ENCODE measurements around the gene SLC38A3. TPM values are rescaled to one million over a fixed set of nuclear protein-coding genes. Genes with fewer than 3 reads are reported as not detected.

The SLC38A3 gene
- total RNA-seq, 2 donors from 2014 or later = not detected

DNA sequence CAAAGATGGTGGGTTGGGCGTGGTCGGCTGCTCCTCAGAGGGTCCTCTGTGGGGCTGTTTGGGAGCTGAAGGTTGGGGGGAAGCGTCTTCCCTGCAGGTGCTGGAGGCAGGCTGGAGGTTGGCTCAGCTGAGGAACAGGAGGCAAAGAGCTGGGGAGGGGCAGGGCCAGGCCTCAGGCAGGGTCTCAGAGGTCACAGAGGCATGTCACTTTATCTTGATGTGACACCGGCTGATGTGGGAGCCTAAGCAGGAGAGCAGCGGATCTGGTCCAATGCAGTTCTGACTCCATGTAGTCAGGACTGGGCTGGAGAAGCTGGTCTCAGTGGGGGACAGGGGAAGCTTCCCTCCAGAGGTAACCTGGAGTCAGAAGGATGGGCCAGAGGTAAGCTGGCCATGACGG, 21.3 kb upstream of the SLC38A3 start:
- no peak for DNase-seq (ENCODE audit: low spot score in 2 of 2)
- no peak for ATAC-seq
- Mint-ChIP-seq H3K9me3 (no peaks in the 10 kb centered on the region), H3K27ac (no peak overlapping the region), H3K36me3 (no peaks in the 10 kb centered on the region)

DNA sequence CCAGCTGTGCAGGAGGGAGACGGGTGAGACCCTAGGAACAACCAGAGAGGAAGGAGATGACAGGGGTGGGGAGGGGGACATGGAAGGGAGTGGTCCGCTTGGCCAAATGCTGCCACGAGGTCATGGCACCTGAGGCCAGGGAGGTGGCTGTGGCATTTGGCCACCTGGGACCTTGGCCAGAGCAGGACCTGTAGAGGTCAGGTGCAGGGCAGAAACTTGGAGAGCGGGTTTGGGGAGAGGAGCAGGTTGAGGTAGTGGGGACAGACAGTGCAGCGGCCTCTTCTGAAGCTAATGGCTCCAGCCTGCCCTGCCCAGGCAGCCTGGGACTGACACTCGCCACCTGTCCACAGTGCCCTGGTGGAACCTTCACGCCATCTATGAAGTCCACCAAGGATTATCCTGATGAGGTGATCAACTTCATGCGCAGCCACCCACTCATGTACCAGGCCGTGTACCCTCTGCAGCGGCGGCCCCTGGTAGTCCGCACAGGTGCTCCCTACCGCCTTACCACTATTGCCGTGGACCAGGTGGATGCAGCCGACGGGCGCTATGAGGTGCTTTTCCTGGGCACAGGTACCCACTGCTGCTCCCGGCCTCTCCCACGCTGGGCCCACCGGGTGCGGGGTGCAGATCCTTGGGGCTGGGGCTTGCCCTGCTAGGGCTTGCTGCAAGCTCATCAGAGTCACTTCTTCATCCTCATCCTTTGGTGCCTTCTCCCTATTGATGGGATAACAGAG, 20.7 kb upstream of the SLC38A3 start:
- no peak for ATAC-seq
- DNase-seq (ENCODE audit: low spot score in 2 of 2) = no peak
- no peaks in the 10 kb centered on the region for H3K36me3 Mint-ChIP-seq
- no peaks in the 10 kb centered on the region for H3K9me3 Mint-ChIP-seq
- no peak overlapping the region for H3K27ac Mint-ChIP-seq

- Mint-ChIP-seq H3K36me3 (no peaks in the 10 kb centered on the region), H3K27ac (no peak overlapping the region), H3K9me3 (no peaks in the 10 kb centered on the region)
- ATAC-seq (no peak), DNase-seq (ENCODE audit: low spot score in 2 of 2) (no peak)
Measured at GRCh38 chr3:50185230-50185629, 19.8 kb upstream of the SLC38A3 start.

DNA sequence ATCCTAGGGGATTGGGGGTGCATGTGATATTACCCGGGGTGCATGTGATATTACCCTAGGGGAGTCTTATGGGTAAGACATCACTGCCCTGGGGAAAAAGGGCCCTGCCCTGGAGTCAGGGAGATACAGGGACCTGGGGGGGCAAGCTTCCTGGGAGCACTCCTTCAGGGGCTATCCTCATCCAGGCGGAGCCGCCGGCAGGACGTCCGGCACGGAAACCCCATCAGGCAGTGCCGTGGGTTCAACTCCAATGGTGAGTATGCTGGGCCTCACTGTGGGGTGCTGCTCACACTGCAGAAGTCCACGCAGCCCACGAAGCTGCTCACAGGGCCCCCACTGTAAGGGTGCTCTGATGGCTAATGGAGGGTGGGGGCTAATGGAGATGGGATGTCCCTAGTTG, 19.0 kb upstream of the SLC38A3 start:
- Mint-ChIP-seq H3K9me3 (no peaks in the 10 kb centered on the region), H3K36me3 (no peaks in the 10 kb centered on the region), H3K27ac (no peak overlapping the region)
- no peak for ATAC-seq
- DNase-seq (ENCODE audit: low spot score in 2 of 2) = no peak

DNA sequence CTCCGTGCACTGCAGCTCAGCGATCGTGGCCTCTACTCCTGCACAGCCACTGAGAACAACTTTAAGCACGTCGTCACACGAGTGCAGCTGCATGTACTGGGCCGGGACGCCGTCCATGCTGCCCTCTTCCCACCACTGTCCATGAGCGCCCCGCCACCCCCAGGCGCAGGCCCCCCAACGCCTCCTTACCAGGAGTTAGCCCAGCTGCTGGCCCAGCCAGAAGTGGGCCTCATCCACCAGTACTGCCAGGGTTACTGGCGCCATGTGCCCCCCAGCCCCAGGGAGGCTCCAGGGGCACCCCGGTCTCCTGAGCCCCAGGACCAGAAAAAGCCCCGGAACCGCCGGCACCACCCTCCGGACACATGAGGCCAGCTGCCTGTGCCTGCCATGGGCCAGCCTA, 17.3 kb upstream of the SLC38A3 start:
- ATAC-seq = no peak
- no peaks in the 10 kb centered on the region for H3K36me3 Mint-ChIP-seq

DNA sequence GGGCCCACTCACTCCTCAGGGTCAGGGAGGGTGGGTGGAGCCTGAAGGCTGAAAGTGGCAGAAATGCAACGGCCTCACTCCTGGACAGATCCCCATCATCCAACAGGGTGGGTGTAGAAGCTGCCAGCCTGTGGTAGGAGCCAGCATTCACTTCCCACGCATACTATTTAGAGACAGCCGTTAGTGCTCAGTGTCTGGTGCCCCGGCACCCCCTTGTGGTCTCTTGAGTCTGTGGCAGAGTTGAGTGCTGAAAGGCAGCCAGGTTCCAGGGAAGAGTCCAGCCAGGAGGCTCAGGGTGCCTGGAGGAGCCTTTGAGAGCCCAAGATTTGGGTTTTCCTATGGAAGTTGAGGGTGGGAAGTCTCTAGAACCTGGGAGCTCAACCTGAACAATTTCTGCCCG, 15.8 kb upstream of the SLC38A3 start:
- Mint-ChIP-seq H3K9me3 (no peaks in the 10 kb centered on the region), H3K36me3 (no peaks in the 10 kb centered on the region), H3K27ac (no peak overlapping the region)
- DNase-seq (ENCODE audit: low spot score in 2 of 2) (peak in 1 of 2 donors; percentile 41), ATAC-seq (peak; percentile 48 to 63)

More for the DNA sequence above, 17.3 kb upstream of the SLC38A3 start:
- H3K27ac Mint-ChIP-seq = no peak overlapping the region
- DNase-seq (ENCODE audit: low spot score in 2 of 2) = no peak
- no peaks in the 10 kb centered on the region for H3K9me3 Mint-ChIP-seq

DNA sequence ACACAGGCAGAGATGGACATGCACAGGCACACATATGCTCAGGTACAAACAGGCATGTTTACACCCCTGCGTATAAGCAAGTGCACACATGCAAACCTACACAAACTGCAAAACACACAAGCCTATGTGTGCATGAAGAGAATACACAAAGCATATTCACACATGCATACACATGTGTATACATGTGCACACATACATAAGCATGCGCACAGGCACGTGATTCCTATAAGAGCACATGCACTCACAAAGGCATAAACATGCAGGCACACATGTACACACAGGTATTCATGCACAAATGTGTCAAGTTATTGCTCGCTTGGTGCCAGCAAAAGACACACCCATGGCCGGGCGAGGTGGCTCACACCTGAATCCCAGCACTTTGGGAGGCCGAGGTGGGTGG, 15.1 kb upstream of the SLC38A3 start:
- H3K9me3 Mint-ChIP-seq = no peaks in the 10 kb centered on the region
- DNase-seq (ENCODE audit: low spot score in 2 of 2) (no peak), ATAC-seq (no peak)
- no peak overlapping the region for H3K27ac Mint-ChIP-seq
- H3K36me3 Mint-ChIP-seq = no peaks in the 10 kb centered on the region

GRCh38 chr3:50190936-50191660, 14.0 kb upstream of the SLC38A3 start, which contains the start of gene GNAT1:
Gene GNAT1 (plus strand): TSS chr3:50191610. CDS start chr3:50191726, 116 bp downstream.
- H3K9me3 Mint-ChIP-seq = no peaks in the 10 kb centered on the region
- no peak within 1 kb of the TSS for H3K27ac Mint-ChIP-seq
- DNase-seq (ENCODE audit: low spot score in 2 of 2) (no peak), ATAC-seq (no peak)
- H3K36me3 Mint-ChIP-seq = no peaks in the 10 kb centered on the region

DNA sequence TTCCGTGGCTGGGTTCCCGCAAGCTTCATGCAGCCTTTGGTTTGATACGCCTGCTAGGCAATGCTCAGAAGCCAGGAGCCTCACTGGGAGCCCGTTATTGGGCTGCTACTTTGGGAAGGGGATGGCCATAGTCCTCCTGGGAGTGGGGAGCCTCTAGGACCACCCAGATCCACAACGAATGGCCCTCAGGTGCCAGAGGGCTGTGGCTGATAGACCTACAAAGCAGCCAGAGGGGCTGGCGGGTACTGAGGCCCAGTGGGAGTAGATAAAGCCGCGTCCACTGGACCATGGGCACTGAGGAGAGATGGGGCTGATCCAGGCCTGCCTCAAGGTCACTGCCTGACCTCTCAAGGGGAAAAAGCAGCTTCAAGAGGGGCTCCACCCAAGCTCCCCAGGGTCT, 12.9 kb upstream of the SLC38A3 start:
- Mint-ChIP-seq H3K36me3 (no peaks in the 10 kb centered on the region), H3K27ac (no peak overlapping the region), H3K9me3 (no peaks in the 10 kb centered on the region)
- no peak for ATAC-seq
- DNase-seq (ENCODE audit: low spot score in 2 of 2) = no peak

DNA sequence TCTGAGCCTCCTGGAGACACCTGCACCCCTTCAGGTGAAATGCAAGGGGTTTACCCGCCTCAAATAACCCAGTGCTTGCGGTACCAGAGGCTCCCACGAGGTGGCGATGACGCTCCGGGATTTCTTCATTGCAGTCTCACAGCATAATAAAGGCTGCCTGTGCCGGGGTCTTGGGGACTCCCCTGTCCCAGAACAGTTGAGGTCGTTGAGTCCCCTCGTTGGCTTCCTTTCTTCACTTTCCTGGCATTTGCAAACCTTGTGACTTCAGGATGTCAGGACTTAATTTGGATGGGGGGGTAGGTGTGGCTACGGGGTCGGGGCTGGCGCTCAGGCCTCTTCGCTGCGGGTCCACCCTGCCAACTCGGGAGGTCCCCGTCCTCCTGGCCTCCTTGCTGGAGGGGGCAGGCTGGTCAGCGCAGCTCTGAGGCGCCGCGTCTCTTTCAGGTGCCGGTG, 12.4 kb upstream of the SLC38A3 start:
- no peaks in the 10 kb centered on the region for H3K36me3 Mint-ChIP-seq
- DNase-seq (ENCODE audit: low spot score in 2 of 2) (peak; percentile 67 to 96), ATAC-seq (peak; percentile 56 to 65)
- no peaks in the 10 kb centered on the region for H3K9me3 Mint-ChIP-seq
- no peak overlapping the region for H3K27ac Mint-ChIP-seq

DNA sequence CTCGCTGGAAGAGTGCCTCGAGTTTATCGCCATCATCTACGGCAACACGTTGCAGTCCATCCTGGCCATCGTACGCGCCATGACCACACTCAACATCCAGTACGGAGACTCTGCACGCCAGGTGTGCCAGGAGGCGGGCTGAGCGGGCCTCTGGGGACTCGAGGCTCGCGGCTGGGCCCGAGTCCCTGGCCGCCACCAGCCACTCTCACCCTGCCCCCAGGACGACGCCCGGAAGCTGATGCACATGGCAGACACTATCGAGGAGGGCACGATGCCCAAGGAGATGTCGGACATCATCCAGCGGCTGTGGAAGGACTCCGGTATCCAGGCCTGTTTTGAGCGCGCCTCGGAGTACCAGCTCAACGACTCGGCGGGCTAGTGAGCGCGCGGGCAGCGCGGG, 11.8 kb upstream of the SLC38A3 start:
- ATAC-seq (no peak), DNase-seq (ENCODE audit: low spot score in 2 of 2) (no peak)
- Mint-ChIP-seq H3K9me3 (no peaks in the 10 kb centered on the region), H3K27ac (no peak overlapping the region), H3K36me3 (no peaks in the 10 kb centered on the region)

GRCh38 chr3:50193746-50194127, 11.3 kb upstream of the SLC38A3 start:
- ATAC-seq = no peak
- Mint-ChIP-seq H3K36me3 (no peaks in the 10 kb centered on the region), H3K27ac (no peak overlapping the region), H3K9me3 (no peaks in the 10 kb centered on the region)
- DNase-seq (ENCODE audit: low spot score in 2 of 2) = no peak

- no peaks in the 10 kb centered on the region for H3K36me3 Mint-ChIP-seq
- DNase-seq (ENCODE audit: low spot score in 2 of 2) (peak; percentile 69 to 85), ATAC-seq (peak; percentile 79 to 82)
- no peaks in the 10 kb centered on the region for H3K9me3 Mint-ChIP-seq
- no peak overlapping the region for H3K27ac Mint-ChIP-seq
Measured at GRCh38 chr3:50194128-50194902, 10.8 kb upstream of the SLC38A3 start.

DNA sequence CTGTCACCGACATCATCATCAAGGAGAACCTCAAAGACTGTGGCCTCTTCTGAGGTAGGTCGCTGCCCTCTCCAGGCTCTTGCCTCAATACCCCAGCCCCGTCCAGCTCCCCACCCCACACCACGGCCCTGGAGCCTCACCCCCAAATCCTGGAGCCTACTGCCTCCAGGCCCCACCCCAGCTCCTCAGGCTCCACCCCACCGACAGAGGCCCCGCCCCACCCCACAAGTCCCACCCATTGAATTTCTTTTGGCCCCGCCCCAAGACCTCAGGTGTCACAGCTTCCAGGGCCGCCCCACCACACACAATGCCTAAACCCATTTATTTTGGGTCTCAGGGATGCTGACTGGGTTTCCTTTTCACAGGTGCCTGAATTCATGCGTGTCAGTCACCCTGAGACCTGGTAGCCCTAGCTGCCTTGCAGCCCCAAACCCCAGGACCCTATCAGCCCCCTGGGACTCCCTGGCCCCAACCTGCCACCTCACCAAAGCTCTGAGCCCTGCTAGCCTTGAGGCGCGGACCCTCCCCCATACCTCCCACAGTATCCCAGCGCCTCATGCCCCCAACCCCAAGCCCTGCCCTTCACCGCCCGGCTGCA, 10.1 kb upstream of the SLC38A3 start:
- Mint-ChIP-seq H3K36me3 (no peaks in the 10 kb centered on the region), H3K9me3 (no peaks in the 10 kb centered on the region), H3K27ac (no peak overlapping the region)
- no peak for DNase-seq (ENCODE audit: low spot score in 2 of 2)
- ATAC-seq = peak; percentile 35 to 65

GRCh38 chr3:50195501-50196252, 9.4 kb upstream of the SLC38A3 start:
- no peaks in the 10 kb centered on the region for H3K36me3 Mint-ChIP-seq
- ATAC-seq (no peak), DNase-seq (ENCODE audit: low spot score in 2 of 2) (no peak)
- H3K27ac Mint-ChIP-seq = no peak overlapping the region
- no peaks in the 10 kb centered on the region for H3K9me3 Mint-ChIP-seq

GRCh38 chr3:50196253-50196801, 8.7 kb upstream of the SLC38A3 start:
- DNase-seq (ENCODE audit: low spot score in 2 of 2) = no peak
- Mint-ChIP-seq H3K27ac (peak overlapping the region in 1 of 2 donors; percentile 23), H3K9me3 (no peaks in the 10 kb centered on the region), H3K36me3 (no peaks in the 10 kb centered on the region)
- ATAC-seq = no peak

Data from activated naive CD4-positive, alpha-beta T cell treated with anti-CD3 and anti-CD28 coated beads, Interleukin-2, amount 50 U/mL, for 72 hours (primary cell).